NCI-H526 (cell line): ENCODE measurements around the gene CFAP45.
A peak's percentile ranks its signal among the peaks of the same experiment; 100 is the strongest.

Experiments
- DNase-seq, 2 experiments: peaks; one replicate each; lab custom pipeline; 2025; lab: John Stamatoyannopoulos, UW

The CFAP45 gene

GRCh38 chr1:159851407-159851806, 48.6 kb downstream of the CFAP45 start:
- no peak for DNase-seq

GRCh38 chr1:159849626-159850366, 50.2 kb downstream of the CFAP45 start:
- no peak for DNase-seq

- DNase-seq: no peak
These were observed 51.6 kb downstream of the CFAP45 start for GRCh38 chr1:159848326-159848725.

- no peak for DNase-seq
These were observed 52.7 kb downstream of the CFAP45 start for GRCh38 chr1:159847231-159847630.

- DNase-seq: no peak
These were observed 54.0 kb downstream of the CFAP45 start for GRCh38 chr1:159845751-159846629.

- no peak for DNase-seq
These were observed 56.5 kb downstream of the CFAP45 start for GRCh38 chr1:159843459-159843858.

- DNase-seq: no peak
These were observed 58.2 kb downstream of the CFAP45 start for GRCh38 chr1:159841749-159842148.

GRCh38 chr1:159839116-159839849, 60.7 kb downstream of the CFAP45 start:
- no peak for DNase-seq

GRCh38 chr1:159838715-159839114, 61.2 kb downstream of the CFAP45 start:
- no peak for DNase-seq

GRCh38 chr1:159835862-159836525, 64.0 kb downstream of the CFAP45 start:
- no peak for DNase-seq

GRCh38 chr1:159835356-159835755, 64.6 kb downstream of the CFAP45 start:
- no peak for DNase-seq

- DNase-seq: no peak
These were observed 67.7 kb downstream of the CFAP45 start for GRCh38 chr1:159832309-159832708.

GRCh38 chr1:159831412-159832141, 68.4 kb downstream of the CFAP45 start:
- no peak for DNase-seq

- no peak for DNase-seq
These were observed 69.2 kb downstream of the CFAP45 start for GRCh38 chr1:159830722-159831121.

GRCh38 chr1:159829822-159830465, 70.0 kb downstream of the CFAP45 start:
- no peak for DNase-seq

GRCh38 chr1:159829273-159829634, 70.7 kb downstream of the CFAP45 start:
- peak; percentile 42 to 76 for DNase-seq

GRCh38 chr1:159828581-159829272, 71.2 kb downstream of the CFAP45 start:
- no peak for DNase-seq

- DNase-seq: no peak
These were observed 71.8 kb downstream of the CFAP45 start for GRCh38 chr1:159828176-159828575.

- no peak for DNase-seq
These were observed 72.4 kb downstream of the CFAP45 start for GRCh38 chr1:159827549-159827948.

- no peak for DNase-seq
These were observed 72.9 kb downstream of the CFAP45 start for GRCh38 chr1:159827102-159827490.
